H1 (cell line): ENCODE measurements around the gene MGLL. TPM values are rescaled to one million over a fixed set of nuclear protein-coding genes. Genes with fewer than 3 reads are reported as not detected.
A peak's percentile ranks its signal among the peaks of the same experiment; 100 is the strongest.

Source experiments
- CTCF ChIA-PET: fragments of 300-600 bp; sonication (Branson Sonifier 250); formaldehyde crosslinking; loops from one replicate; lab custom pipeline; 2021; ENCODE audit not compliant: partially characterized antibody; lab: Charles Lee
- POLR2A ChIA-PET: fragments of 300-600 bp; sonication (Branson Sonifier 250); formaldehyde crosslinking; loops from one replicate; lab custom pipeline; 2021; ENCODE audit warnings: inconsistent platforms; ENCODE audit not compliant: partially characterized antibody; lab: Charles Lee
- DNase-seq, 2 experiments: peaks; one replicate each; pipeline versions ENCODE4 v3.0.0 to v3.0.0-alpha.2; 2010 to 2022; ENCODE audit warnings: low spot score in 2 of 2, low read depth in 1 of 2, mixed read lengths in 1 of 2
- FAIRE-seq: peaks from 2 replicates; lab custom pipeline; 2011; peaks lifted over from hg19 to GRCh38; lab: Jason Lieb, UNC
- H2AFZ ChIP-seq: 2 replicates; pipeline ENCODE4 v1.8.1; 2012; ENCODE audit warnings: low read length, inconsistent platforms
- H2AK5ac ChIP-seq: 2 replicates; pipeline ENCODE4 v1.6.1; 2013; ENCODE audit warnings: low read depth, low read length
- H2BK120ac ChIP-seq: replicated peaks from 2 replicates; pipeline ENCODE3; 2013; ENCODE audit warnings: low read depth, low read length, inconsistent platforms
- H2BK12ac ChIP-seq: 2 replicates; pipeline ENCODE4 v1.6.1; 2013; ENCODE audit warnings: low read depth, low read length
- H2BK15ac ChIP-seq: 2 replicates; pipeline ENCODE4 v1.6.1; 2013; ENCODE audit warnings: low read length
- H2BK20ac ChIP-seq: 2 replicates; pipeline ENCODE4 v1.6.1; 2013; ENCODE audit warnings: low read length
- H2BK5ac ChIP-seq: 2 replicates; pipeline ENCODE4 v1.6.1; 2013; ENCODE audit warnings: low read depth, low read length
- H3K14ac ChIP-seq: 2 replicates; pipeline ENCODE4 v1.6.1; 2013; ENCODE audit warnings: inconsistent platforms; ENCODE audit not compliant: insufficient read length
- H3K18ac ChIP-seq: 2 replicates; pipeline ENCODE4 v1.6.1; 2013; ENCODE audit warnings: low read length; ENCODE audit errors: extremely low read depth
- H3K23ac ChIP-seq: 2 replicates; pipeline ENCODE4 v1.6.1; 2013; ENCODE audit warnings: inconsistent platforms; ENCODE audit not compliant: insufficient read length
- H3K23me2 ChIP-seq: 2 replicates; pipeline ENCODE4 v1.6.1; 2013; ENCODE audit warnings: low read depth, low read length
- H3K27ac ChIP-seq: 2 replicates; pipeline ENCODE4 v1.6.1; 2011; ENCODE audit warnings: low read depth, low read length, inconsistent platforms
- H3K27me3 ChIP-seq, 4 experiments: replicated peaks in 1 of 4; 1 replicate in 1 of 4; 2 replicates in 3 of 4; pipeline versions ENCODE4 v1.6.1 to v1.8.1; 2011 to 2013; ENCODE audit warnings: low read length in 3 of 4, mild to moderate bottlenecking in 3 of 4, inconsistent platforms in 2 of 4, mixed read lengths in 2 of 4, moderate library complexity in 1 of 4; ENCODE audit not compliant: control insufficient read depth in 3 of 4, insufficient read depth in 3 of 4; ENCODE audit errors: extremely low read depth in 1 of 4
- H3K36me3 ChIP-seq, 4 experiments: 2 replicates each; pipeline versions ENCODE4 v1.6.1 to v1.8.1; 2011 to 2013; ENCODE audit warnings: mild to moderate bottlenecking in 4 of 4, low read length in 3 of 4, moderate library complexity in 2 of 4, control low read depth in 1 of 4, inconsistent platforms in 1 of 4; ENCODE audit not compliant: insufficient read depth in 4 of 4, control insufficient read depth in 2 of 4
- H3K4ac ChIP-seq: replicated peaks from 2 replicates; pipeline ENCODE3; 2013; ENCODE audit warnings: low read length, low read depth, mixed read lengths, inconsistent platforms; ENCODE audit not compliant: insufficient read length
- H3K4me1 ChIP-seq, 4 experiments: replicated peaks in 1 of 4; 1 replicate in 1 of 4; 2 replicates in 3 of 4; pipeline versions ENCODE4 v1.6.1 to v1.8.1; 2011 to 2013; ENCODE audit warnings: low read length in 3 of 4, inconsistent platforms in 2 of 4, mixed read lengths in 1 of 4; ENCODE audit not compliant: insufficient read depth in 4 of 4, control insufficient read depth in 3 of 4
- H3K4me2 ChIP-seq, 2 experiments: 2 replicates each; pipeline versions ENCODE4 v1.6.1 to v1.8.1; 2011 to 2013; ENCODE audit warnings: low read depth in 2 of 2, low read length in 2 of 2, control low read depth in 1 of 2, inconsistent platforms in 1 of 2, mild to moderate bottlenecking in 1 of 2; ENCODE audit not compliant: insufficient read depth in 1 of 2
- H3K4me3 ChIP-seq, 4 experiments: fragments of 200-600, 300-600 bp in 1 of 4; sonication (generic), shearing (Covaris generic), sonication (Bioruptor Twin) in 1 of 4; 2 replicates each; pipeline versions ENCODE4 v1.5.1 to v1.8.1; 2011 to 2016; ENCODE audit warnings: low read length in 4 of 4, low read depth in 3 of 4, control low read depth in 2 of 4, inconsistent platforms in 2 of 4, mild to moderate bottlenecking in 2 of 4, mixed read lengths in 1 of 4, moderate library complexity in 1 of 4; ENCODE audit not compliant: insufficient read depth in 2 of 4; ENCODE audit errors: extremely low read depth in 1 of 4
- H3K56ac ChIP-seq: replicated peaks from 2 replicates; pipeline ENCODE3; 2013; ENCODE audit warnings: low read depth, mild to moderate bottlenecking, mixed read lengths, low read length, inconsistent platforms; ENCODE audit not compliant: insufficient read length
- H3K79me1 ChIP-seq: 2 replicates; pipeline ENCODE4 v1.6.1; 2013; ENCODE audit warnings: low read depth, low read length, control low read depth
- H3K79me2 ChIP-seq, 2 experiments: 2 replicates each; pipeline versions ENCODE4 v1.6.1 to v1.8.1; 2012 to 2013; ENCODE audit warnings: low read length in 2 of 2, mild to moderate bottlenecking in 2 of 2, inconsistent platforms in 1 of 2; ENCODE audit not compliant: insufficient read depth in 2 of 2, control insufficient read depth in 1 of 2
- H3K9ac ChIP-seq, 4 experiments: replicated peaks in 1 of 4; 1 replicate in 1 of 4; 2 replicates in 3 of 4; pipeline versions ENCODE4 v1.6.1 to v1.8.1; 2011 to 2013; ENCODE audit warnings: low read depth in 3 of 4, low read length in 3 of 4, control low read depth in 2 of 4, mild to moderate bottlenecking in 2 of 4, moderate library complexity in 2 of 4, inconsistent platforms in 1 of 4; ENCODE audit errors: extremely low read depth in 1 of 4
- H3K9me3 ChIP-seq, 2 experiments: 2 replicates each; pipeline versions ENCODE4 v1.6.1 to v1.8.1; 2012 to 2013; ENCODE audit warnings: mild to moderate bottlenecking in 2 of 2, moderate library complexity in 2 of 2, control low read depth in 1 of 2, inconsistent platforms in 1 of 2, low read depth in 1 of 2, low read length in 1 of 2, mixed read lengths in 1 of 2; ENCODE audit not compliant: insufficient read depth in 2 of 2
- H4K20me1 ChIP-seq, 2 experiments: replicated peaks in 1 of 2; 2 replicates each; pipeline versions ENCODE3 to v1.8.1; 2011 to 2013; ENCODE audit warnings: inconsistent platforms in 2 of 2, low read length in 2 of 2, mild to moderate bottlenecking in 1 of 2; ENCODE audit not compliant: insufficient read depth in 2 of 2, control insufficient read depth in 1 of 2
- H4K5ac ChIP-seq: 2 replicates; pipeline ENCODE4 v1.6.1; 2013; ENCODE audit warnings: low read length, low read depth, mixed read lengths, inconsistent platforms; ENCODE audit not compliant: insufficient read length
- H4K8ac ChIP-seq: 2 replicates; pipeline ENCODE4 v1.8.0; 2013; ENCODE audit warnings: mild to moderate bottlenecking, moderate library complexity, low read length, inconsistent platforms; ENCODE audit not compliant: insufficient read depth; ENCODE audit errors: extremely low read depth
- H4K91ac ChIP-seq: replicated peaks from 2 replicates; pipeline ENCODE3; 2013; ENCODE audit warnings: low read length, mixed read lengths, inconsistent platforms; ENCODE audit not compliant: insufficient read length
- JUND ChIP-seq: IDR thresholded peaks from 2 replicates; pipeline ENCODE4 v1.6.1; 2011; ENCODE audit warnings: mild to moderate bottlenecking, improper control_type of control experiment, low read length
- WGBS, 2 experiments: shearing (Covaris generic) in 1 of 2; methylation state at CpG; one replicate each; pipeline versions ENCODE4 v1.1.6 to v1.1.7; 2013 to 2015; ENCODE audit warnings: low lambda C conversion rate in 2 of 2, mixed read lengths in 2 of 2, inconsistent platforms in 1 of 2, low coverage in 1 of 2, missing lambda C conversion rate in 1 of 2; ENCODE audit not compliant: insufficient replicate concordance in 2 of 2, insufficient coverage in 1 of 2, insufficient read length in 1 of 2; ENCODE audit errors: extremely low coverage in 1 of 2, missing lambda C conversion rate in 1 of 2; 5-methylcytosine and 5-hydroxymethylcytosine counted together
- polyA plus RNA-seq, 7 experiments: library from polyadenylated mRNA; depleted of rRNA in 3 of 7; stranded (reverse) in 5 of 7; unstranded in 2 of 7; fragments of >200 nt in 5 of 7; fragments of 200-250 nt in 2 of 7; gene quantifications; 1 replicate in 5 of 7; 2 replicates in 1 of 7; 4 replicates in 1 of 7; pipeline versions ENCODE4 v1.2.1 to v1.2.3, GENCODE V29; 2011 to 2013; ENCODE audit warnings: missing spikeins in 2 of 7, mixed read lengths in 2 of 7
- total RNA-seq: library from RNA; stranded (reverse); fragmentation: NEBNext Ultra II Directional; extraction: Animal tissue kit (Norgen Biotek cat#: 25700); gene quantifications from 2 replicates; pipeline ENCODE4 v1.2.1, GENCODE V29; 2021

Gene MGLL
- total and polyA plus RNA-seq, 2 of the 8 experiments (the other 6 are each of a cell fraction or from before 2014, with no cell fraction given) = 0.05 to 0.34 TPM

DNA sequence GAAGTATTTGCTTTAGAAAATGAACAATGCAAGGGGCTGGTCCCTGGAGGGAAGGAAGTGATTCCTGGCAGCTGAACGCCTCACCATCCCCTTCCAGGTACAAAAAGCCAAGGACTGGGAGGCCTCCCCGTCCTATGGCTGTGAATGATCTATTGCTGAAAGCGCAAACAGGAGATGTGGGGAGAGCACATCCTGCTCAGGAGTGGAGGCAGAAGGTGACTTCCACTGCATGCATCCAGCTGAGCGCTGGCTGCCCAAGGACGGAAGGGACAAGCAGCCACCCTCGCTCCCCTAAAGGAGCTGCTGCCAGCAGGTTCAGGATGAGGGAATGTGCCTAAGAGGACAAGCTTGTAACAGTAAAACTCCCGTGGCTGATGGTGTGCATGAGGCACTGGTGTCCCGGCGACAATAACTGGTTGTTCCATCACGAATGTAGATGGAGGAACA lies 108.2 kb downstream of the MGLL start:
- CTCF ChIA-PET = interaction anchor here (0.6 to 6.8 kb wide), 7 partner anchors 19 to 295 kb away, joined by 3 to 43 read pairs (median 3); no protein-coding TSS in a partner anchor
- no peak overlapping the region for H3K4me2 ChIP-seq
- no peak for DNase-seq
- WGBS, 2 experiments = 71% methylated on average over 10 of the region's 10 CpGs; no CpG with 5 or more reads in 1 of the 2 experiments
- POLR2A ChIA-PET = no interaction called here
- no peak overlapping the region for H3K9ac ChIP-seq
- H4K20me1 ChIP-seq = no peaks in the 10 kb centered on the region
- no peak overlapping the region for H2AK5ac ChIP-seq
- no peak overlapping the region for H4K5ac ChIP-seq
- no peak overlapping the region for H3K27ac ChIP-seq
- no peaks in the 10 kb centered on the region for H3K79me2 ChIP-seq
- no peak overlapping the region for H3K23ac ChIP-seq
- no peak overlapping the region for H3K4ac ChIP-seq
- H3K9me3 ChIP-seq = no peaks in the 10 kb centered on the region
- peak overlapping the region; percentile 90; the same call in 1 of the 2 replicates for H2AFZ ChIP-seq
- H3K4me1 ChIP-seq = peaks cover 0 to 8% (median 2%) of the 10 kb centered on the region in 4 experiments; a peak in 2 of 7 replicates
- H3K14ac ChIP-seq = no peak overlapping the region
- H3K56ac ChIP-seq = no peak overlapping the region
- no peak overlapping the region for H2BK20ac ChIP-seq
- no peak overlapping the region for H2BK120ac ChIP-seq
- H3K23me2 ChIP-seq = no peaks in the 10 kb centered on the region
- H3K27me3 ChIP-seq = no peaks in the 10 kb centered on the region
- no peak overlapping the region for H2BK15ac ChIP-seq
- H3K4me3 ChIP-seq = no peak overlapping the region
- H4K91ac ChIP-seq = peak overlapping the region; percentile 11
- H2BK12ac ChIP-seq = no peak overlapping the region
- no peak for FAIRE-seq
- H3K79me1 ChIP-seq = no peaks in the 10 kb centered on the region
- H4K8ac ChIP-seq = 0 out of 2 replicates have a peak overlapping the region, but pooled peaks have one; percentile 46
- H3K36me3 ChIP-seq = no peaks in the 10 kb centered on the region
- H2BK5ac ChIP-seq = no peak overlapping the region
- no peak overlapping the region for H3K18ac ChIP-seq
- no peak for TF ChIP-seq JUND
